GM21576 (cell line): ENCODE results near the gene ATP2A3.
"Not testable (repeated sequence)": the region's sequence is repeated elsewhere in the genome, so short reads cannot be mapped to it uniquely, and the experiment has no call there.

Experiments used
- ATAC-seq: cut with Tn5 transposase; IDR thresholded peaks from one replicate; pipeline ENCODE4 v1.9.1; 2021; ENCODE audit warnings: mild to moderate bottlenecking, moderate library complexity; ENCODE audit not compliant: unreplicated experiment

The ATP2A3 gene

GRCh38 chr17:3992370-3992769 is 28.1 kb upstream of the ATP2A3 start:
- ATAC-seq: no peak

- not testable (repeated sequence) for ATAC-seq
Observed at GRCh38 chr17:3991699-3992098, 27.5 kb upstream of the ATP2A3 start.

GRCh38 chr17:3990386-3991127 is 26.3 kb upstream of the ATP2A3 start:
- no peak for ATAC-seq

DNA sequence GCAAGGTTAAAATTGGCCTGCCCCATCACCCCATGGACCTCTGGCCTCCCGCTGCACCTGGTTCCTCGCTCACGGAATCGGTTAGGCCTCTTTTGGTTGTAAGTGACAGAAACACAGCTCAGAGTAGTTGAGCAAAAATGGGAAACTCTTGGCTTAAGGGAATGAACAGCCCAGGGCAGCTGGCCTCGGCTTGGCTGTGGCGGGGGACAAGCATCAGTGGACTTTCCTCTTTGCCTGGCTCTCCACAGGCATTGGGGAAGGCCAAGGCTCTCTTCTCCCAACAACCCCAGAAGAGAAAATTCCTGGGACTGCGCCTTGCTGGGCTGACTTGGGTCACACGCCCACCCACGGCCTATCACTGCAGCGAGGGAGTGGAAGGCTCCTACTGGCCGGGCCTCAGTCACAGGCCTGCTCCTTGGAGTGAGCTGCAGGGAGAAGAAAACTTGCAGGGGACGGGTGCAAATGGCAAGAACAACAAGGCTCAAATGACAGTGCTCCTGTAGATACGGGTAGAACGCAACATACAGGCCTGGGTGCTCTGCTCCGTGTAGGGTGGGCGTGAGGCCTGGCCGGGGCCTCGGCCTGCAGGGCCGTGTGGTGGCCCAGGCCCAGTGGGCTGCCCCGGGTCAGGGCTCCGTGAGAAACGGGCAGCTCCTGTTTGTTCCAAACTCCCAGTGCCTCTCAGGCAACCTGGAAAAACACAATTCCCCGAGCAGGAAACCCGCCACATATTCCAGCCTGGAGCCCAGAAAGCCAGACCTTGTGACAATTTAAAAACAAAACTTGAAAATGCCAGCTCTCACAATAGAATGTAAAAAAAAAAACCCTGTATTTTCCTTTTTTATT is 25.0 kb upstream of the ATP2A3 start:
- no peak for ATAC-seq

GRCh38 chr17:3988297-3989040 is 24.2 kb upstream of the ATP2A3 start:
- ATAC-seq: no peak

DNA sequence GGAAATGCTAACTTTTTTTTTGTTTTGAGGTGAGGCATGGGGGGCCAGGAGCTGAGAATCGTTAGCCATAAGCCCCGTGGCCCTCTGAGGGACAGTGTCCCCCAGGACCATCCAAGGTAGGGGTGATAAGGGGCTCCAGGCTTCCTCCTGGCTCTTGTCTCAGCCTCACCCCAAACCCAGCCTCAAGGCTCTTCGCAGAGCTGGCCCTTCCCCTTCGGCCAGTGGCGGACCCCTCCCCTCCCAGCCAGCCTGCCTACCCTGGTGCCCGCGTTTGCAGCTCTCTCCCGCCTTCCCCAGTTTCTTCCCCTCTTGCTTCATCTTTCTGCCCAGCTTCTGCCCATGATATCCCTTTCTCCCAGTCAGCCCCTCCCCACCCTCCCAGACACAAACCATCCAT is 22.7 kb upstream of the ATP2A3 start:
- ATAC-seq: no peak

- ATAC-seq: no peak
Observed at GRCh38 chr17:3986270-3986938, 22.2 kb upstream of the ATP2A3 start.

DNA sequence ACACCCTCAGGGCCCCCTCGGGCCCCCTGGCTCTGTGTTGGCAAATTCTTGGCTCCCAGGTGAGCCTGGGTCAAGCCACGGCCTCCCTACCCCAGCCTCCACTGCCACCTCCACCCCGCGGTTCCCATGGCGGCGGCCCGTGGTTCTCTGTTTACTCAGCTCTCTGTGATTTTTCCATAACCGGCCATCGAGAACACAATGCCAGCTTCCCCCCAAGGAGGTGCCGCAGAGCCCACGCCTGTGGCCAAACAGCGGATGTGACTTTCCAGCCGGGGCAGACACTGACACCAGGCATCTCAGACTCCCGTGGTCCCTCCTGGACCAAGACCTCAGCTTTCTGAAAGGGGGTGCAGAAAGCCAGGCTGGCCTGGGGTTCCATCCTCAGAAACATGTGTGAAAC is 21.6 kb upstream of the ATP2A3 start:
- no peak for ATAC-seq

- ATAC-seq: no peak
Observed at GRCh38 chr17:3983606-3984484, 19.6 kb upstream of the ATP2A3 start.

DNA sequence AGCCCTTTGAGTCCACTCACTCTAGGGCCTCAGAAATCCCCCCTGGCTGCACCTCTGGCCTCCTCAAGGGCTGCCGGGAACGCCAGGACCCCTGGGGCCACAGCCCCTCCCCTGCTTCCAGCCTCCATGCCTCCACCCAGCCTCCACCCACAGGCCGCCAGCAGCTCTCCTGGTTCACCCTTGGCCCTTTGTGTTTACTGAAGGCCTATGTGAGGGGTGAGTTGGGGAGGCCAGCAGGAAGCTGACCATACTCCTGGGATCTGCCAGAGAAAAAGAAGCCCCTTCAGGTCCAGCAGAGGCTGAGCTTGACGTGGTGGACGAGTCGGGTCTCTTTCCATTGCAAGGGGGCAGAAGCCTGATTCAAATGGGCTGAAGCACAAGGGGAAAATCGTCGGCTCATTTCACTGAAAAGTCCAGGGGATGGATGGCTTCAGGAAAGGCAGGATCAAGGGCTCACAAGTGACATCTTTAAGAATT is 18.3 kb upstream of the ATP2A3 start:
- ATAC-seq: no peak

GRCh38 chr17:3982113-3982512 is 17.9 kb upstream of the ATP2A3 start:
- ATAC-seq: no peak

DNA sequence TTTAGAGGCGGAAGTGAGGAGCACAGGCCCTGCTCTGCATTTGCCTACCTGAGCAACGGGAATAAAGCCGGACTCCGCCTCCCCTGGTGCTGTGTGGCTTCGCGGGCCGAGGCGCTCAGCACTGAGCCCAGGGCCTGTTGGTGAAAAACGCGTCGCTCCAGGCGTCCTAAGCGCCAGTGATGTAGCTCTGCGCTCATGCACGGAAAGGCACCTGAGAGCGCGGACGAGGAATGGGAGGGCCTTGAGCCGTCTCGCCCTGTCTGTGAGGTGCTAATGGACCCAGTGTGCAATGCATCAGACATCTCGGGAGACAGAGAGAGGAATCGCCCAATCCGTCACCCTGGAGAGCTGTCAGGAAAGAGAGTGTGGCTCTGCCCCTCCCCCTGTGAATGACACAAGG is 17.2 kb upstream of the ATP2A3 start:
- ATAC-seq: no peak

DNA sequence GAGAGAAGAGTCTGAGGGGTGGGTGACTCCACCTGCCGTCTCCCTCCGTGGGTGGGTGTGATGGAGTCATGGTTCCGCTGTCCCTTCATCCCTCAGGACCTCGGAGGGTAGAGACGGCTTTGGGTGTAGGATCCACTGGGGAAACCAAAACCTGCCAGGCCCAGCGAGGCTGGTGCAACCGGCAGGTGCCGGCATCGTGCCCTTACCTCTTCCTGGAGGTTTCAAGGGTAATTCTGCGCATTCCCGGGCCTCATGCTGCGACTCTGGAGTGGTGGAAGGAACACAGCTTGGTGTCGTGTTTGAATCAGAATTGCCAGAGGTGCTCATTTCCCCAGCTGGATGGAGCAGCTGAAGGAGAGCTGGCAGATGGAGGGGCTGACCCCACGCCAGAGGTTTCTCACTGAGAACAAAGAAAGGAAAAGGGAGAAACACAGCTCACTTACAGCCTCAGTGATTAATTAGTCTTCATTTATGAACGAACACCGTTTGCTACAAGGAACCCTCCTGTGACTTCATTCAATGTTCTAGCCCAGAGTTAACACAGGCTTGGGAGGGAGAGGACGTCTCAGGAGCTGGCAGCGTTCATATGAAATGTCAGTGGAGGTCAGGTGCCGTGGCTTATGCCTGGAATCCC is 16.3 kb upstream of the ATP2A3 start:
- ATAC-seq: no peak

DNA sequence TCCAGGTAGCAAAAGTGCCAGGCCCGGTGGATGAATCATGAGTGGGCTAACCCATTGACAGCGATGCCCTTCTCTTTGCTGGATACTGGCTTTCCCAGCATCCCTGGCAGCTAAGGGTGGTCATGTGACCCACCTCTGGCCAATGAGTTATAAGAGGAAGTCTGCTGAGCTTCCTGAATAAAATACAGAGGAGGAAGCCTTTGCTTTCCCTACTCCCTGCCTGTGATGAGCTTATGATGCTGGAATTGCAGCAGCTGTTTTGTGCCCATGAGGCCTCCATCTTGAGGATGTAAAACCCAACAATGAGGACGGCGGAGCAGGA is 15.0 kb upstream of the ATP2A3 start:
- ATAC-seq: no peak

DNA sequence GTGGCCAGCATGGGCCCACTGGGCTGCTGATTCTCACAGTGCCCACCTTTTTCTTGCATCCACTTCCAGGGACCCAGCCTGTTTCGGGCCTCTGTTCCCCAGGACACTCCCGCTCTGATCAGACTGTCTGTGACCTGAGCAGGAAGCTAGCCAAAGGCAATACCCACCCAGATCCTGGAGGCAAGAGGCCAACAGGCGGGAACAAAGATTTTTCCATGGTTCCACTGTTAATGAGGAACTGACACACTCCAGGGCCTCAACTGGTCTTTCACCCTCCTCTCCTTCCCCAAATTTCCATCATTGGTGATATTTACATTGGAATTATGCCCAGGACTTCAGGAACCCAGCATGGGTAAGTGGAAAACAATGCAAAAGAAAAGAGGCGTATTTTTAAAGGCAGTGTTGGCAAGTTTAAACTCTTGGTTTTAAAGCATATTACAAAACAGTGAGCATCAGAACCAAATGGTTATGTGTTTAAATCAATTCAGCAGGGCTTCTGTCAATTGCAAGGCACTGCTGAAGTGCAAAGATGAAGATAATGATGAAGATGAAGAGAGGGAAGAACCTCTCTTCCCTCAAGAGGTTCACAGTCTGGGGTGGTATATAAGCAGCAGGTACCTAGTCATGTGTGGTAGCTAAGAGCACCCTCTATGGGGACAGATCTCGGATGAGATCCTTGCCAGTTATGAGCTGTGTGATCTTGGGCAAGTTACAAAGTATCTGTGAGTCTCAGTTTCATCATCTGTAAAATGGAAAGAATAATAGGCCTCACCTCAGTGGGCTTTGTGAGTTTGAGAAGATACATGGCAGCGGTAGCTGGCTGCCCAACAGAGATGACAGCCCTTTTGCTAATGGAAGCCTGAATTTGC is 14.4 kb upstream of the ATP2A3 start:
- ATAC-seq: no peak

DNA sequence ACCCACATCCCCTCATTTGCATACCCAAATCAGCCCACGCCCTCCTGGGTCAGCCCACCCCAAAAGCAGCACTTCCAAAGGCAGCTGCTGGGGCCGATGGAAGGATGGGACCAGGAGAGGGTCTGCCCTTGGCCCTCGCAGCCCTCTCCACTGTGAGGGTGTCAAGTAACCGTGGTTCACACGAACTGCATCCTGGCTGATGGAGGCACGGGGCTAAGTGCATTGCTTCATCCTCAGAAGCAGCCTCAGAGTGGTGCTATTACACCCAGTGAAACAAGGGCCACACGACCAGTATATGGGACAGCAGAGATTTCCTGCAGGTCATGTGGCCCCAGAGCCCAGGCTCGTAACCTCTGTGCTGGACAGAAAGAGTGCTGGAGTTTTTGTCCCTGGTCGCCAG is 13.2 kb upstream of the ATP2A3 start:
- no peak for ATAC-seq

DNA sequence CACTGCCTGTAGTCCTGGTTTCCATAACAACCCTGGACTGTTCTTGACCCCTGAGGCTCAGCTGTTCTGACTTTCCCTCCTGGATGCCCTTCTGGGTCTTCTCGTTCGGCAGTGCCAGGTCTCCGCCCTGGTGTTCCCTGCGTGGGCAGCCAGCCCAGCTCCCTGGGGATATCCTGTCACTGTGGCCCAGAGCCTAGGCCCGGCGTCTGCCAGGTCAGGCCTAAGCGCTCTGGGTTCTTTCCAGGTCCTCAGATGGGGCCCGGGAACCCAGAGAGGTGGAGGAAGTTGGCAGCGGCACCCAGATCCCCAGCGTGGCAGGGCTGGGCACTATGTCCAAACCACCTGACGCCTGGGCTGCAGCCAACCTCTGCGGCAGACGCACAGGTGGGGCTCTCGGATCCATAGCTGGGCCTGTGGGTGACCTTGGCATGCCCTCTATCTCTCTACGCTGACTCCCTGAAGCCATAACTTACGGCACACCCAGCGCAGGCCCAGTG is 12.5 kb upstream of the ATP2A3 start:
- ATAC-seq: no peak

DNA sequence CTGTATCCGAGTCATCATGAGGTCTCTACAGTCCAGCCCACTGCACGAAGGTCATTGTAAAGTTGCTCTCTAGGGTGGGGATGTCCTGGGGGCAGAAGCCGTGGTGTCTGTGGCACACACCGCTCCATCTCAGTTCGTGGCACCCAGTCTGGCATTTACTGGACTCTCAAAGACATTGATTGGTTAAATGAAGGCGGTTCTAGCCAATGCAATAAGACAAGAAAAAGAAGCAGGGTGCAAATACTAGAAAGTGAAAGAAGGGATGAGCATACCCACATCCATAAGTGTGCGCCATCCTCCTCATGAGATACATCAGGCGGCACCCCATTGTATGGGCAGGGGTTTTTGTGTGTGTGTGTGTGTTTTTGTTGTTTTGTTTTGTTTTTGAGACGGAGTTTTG is 10.7 kb upstream of the ATP2A3 start:
- no peak for ATAC-seq
